ENCODE data around the gene CBR3.

GRCh38 chr21:36188937-36189336 lies 54.1 kb downstream of the CBR3 start:
- TF ChIP-seq CTCF (conservative IDR thresholded peaks at IDR 0.05) (no peak), ZFX (IDR thresholded peaks at IDR 0.05) (no peak)
